SK-N-SH (cell line): ENCODE data around the gene KLHL40.

Source experiments
- CTCF ChIP-seq: fragments of 200-600 bp; sonication (generic); IDR thresholded peaks from 2 replicates; pipeline ENCODE4 v1.6.1; 2017; ENCODE audit warnings: antibody characterized with exemption, mild to moderate bottlenecking, moderate library complexity
- FOSL2 ChIP-seq: IDR thresholded peaks from 2 replicates; pipeline ENCODE4 v1.4.0; 2012; ENCODE audit warnings: low read depth, mild to moderate bottlenecking, moderate library complexity, borderline replicate concordance
- FOXM1 ChIP-seq: IDR thresholded peaks from 2 replicates; pipeline ENCODE4 v1.4.0; 2012; ENCODE audit warnings: low read depth, mild to moderate bottlenecking
- POLR2AphosphoS5 ChIP-seq: IDR thresholded peaks from 2 replicates; pipeline ENCODE4 v1.6.1; 2012; ENCODE audit warnings: low read depth, low read length
- RFX5 ChIP-seq: IDR thresholded peaks from 2 replicates; pipeline ENCODE4 v1.6.1; 2012; ENCODE audit warnings: mild to moderate bottlenecking, improper control_type of control experiment, low read length
- SMC3 ChIP-seq: IDR thresholded peaks from 2 replicates; pipeline ENCODE4 v1.6.1; 2012; ENCODE audit warnings: low read depth, low read length, improper control_type of control experiment
- TCF12 ChIP-seq: IDR thresholded peaks from 2 replicates; pipeline ENCODE4 v1.4.0; 2012
- USF2 ChIP-seq: fragments of 150-350 bp; IDR thresholded peaks from 2 replicates; pipeline ENCODE4 v1.6.1; 2017; ENCODE audit warnings: antibody characterized with exemption, low read length, low read depth, borderline replicate concordance
- TF ChIP-seq, protein P1 (sequence below): IDR thresholded peaks from 2 replicates; pipeline ENCODE4 v1.4.0; 2012; ENCODE audit warnings: low read depth

DNA sequence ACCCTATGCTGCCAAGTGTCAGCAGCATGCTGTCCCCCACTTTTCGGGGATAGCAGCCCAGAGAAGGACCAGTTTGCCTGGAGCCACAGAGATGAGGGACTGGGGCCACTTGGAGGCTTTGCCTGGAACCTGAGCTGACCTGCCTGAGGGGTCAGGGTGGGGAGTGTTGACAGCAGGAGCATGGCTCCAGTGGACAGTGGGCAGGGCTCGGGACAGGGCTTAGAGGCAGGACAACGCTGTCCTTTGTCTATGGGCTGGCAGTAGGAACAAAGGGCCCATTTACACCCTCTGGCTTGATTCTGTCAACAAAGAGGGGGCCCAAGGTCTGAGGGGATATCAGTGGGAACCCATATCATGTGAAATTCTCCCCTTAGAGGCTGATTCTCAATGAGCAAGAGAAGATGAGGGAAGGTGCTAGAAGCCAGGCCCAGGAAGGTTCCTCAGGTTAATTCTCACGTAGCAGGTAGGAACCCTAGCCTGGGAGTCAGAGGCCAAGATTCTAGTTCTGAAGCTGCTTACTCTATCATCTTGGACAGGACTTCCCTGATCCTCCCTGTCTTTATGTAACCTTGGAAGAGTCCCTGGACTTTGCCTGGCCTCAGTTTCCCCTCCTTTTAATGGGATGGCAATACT is 47.0 kb downstream of the KLHL40 start:
- TF ChIP-seq, protein P1, sequence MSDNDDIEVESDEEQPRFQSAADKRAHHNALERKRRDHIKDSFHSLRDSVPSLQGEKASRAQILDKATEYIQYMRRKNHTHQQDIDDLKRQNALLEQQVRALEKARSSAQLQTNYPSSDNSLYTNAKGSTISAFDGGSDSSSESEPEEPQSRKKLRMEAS = no peak
- TF ChIP-seq FOXM1 (no peak), CTCF (no peak), SMC3 (no peak), TCF12 (no peak), POLR2AphosphoS5 (no peak), RFX5 (no peak), FOSL2 (no peak), USF2 (no peak)
